ENCODE data around the gene PRRC2A. TPM values are rescaled to one million over a fixed set of nuclear protein-coding genes. Genes with fewer than 3 reads are reported as not detected.
A peak's percentile ranks its signal among the peaks of the same experiment; 100 is the strongest.

Gene PRRC2A
- total RNA-seq, 1 donor from 2014 or later: 81.2 TPM

DNA sequence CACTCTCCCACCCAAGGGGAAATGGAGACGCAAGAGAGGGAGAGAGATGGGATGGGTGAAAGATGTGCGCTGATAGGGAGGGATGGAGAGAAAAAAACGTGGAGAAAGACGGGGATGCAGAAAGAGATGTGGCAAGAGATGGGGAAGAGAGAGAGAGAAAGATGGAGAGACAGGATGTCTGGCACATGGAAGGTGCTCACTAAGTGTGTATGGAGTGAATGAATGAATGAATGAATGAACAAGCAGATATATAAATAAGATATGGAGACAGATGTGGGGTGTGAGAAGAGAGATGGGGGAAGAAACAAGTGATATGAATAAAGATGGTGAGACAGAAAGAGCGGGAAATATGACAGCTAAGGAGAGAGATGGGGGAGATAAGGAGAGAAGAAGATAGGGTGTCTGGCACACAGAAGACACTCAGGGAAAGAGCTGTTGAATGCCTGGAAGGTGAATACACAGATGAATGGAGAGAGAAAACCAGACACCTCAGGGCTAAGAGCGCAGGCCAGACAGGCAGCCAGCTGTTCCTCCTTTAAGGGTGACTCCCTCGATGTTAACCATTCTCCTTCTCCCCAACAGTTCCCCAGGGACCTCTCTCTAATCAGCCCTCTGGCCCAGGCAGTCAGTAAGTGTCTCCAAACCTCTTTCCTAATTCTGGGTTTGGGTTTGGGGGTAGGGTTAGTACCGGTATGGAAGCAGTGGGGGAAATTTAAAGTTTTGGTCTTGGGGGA lies 44.4 kb upstream of the PRRC2A start:
- TF ChIP-seq, protein P1, sequence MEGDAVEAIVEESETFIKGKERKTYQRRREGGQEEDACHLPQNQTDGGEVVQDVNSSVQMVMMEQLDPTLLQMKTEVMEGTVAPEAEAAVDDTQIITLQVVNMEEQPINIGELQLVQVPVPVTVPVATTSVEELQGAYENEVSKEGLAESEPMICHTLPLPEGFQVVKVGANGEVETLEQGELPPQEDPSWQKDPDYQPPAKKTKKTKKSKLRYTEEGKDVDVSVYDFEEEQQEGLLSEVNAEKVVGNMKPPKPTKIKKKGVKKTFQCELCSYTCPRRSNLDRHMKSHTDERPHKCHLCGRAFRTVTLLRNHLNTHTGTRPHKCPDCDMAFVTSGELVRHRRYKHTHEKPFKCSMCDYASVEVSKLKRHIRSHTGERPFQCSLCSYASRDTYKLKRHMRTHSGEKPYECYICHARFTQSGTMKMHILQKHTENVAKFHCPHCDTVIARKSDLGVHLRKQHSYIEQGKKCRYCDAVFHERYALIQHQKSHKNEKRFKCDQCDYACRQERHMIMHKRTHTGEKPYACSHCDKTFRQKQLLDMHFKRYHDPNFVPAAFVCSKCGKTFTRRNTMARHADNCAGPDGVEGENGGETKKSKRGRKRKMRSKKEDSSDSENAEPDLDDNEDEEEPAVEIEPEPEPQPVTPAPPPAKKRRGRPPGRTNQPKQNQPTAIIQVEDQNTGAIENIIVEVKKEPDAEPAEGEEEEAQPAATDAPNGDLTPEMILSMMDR (conservative IDR thresholded peaks at IDR 0.05; ENCODE audit: low read depth, low read length): no peak
- no peak for DNase-seq (ENCODE audit: low read depth)
- H3K4me3 ChIP-seq (ENCODE audit: low read depth, low read length): peak overlapping the region; percentile 36

DNA sequence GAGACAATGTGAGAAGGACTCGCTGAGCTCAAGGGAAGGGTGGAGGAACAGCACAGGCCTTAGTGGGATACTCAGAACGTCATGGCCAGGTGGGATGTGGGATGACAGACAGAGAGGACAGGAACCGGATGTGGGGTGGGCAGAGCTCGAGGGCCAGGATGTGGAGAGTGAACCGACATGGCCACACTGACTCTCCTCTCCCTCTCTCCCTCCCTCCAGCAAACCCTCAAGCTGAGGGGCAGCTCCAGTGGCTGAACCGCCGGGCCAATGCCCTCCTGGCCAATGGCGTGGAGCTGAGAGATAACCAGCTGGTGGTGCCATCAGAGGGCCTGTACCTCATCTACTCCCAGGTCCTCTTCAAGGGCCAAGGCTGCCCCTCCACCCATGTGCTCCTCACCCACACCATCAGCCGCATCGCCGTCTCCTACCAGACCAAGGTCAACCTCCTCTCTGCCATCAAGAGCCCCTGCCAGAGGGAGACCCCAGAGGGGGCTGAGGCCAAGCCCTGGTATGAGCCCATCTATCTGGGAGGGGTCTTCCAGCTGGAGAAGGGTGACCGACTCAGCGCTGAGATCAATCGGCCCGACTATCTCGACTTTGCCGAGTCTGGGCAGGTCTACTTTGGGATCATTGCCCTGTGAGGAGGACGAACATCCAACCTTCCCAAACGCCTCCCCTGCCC lies 43.5 kb upstream of the PRRC2A start:
- no peak for DNase-seq (ENCODE audit: low read depth)
- no peak overlapping the region for H3K4me3 ChIP-seq (ENCODE audit: low read depth, low read length)
- TF ChIP-seq, protein P1 (conservative IDR thresholded peaks at IDR 0.05; ENCODE audit: low read depth, low read length): no peak

DNA sequence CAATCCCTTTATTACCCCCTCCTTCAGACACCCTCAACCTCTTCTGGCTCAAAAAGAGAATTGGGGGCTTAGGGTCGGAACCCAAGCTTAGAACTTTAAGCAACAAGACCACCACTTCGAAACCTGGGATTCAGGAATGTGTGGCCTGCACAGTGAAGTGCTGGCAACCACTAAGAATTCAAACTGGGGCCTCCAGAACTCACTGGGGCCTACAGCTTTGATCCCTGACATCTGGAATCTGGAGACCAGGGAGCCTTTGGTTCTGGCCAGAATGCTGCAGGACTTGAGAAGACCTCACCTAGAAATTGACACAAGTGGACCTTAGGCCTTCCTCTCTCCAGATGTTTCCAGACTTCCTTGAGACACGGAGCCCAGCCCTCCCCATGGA lies 42.9 kb upstream of the PRRC2A start:
- DNase-seq (ENCODE audit: low read depth): no peak
- no peak overlapping the region for H3K4me3 ChIP-seq (ENCODE audit: low read depth, low read length)
- TF ChIP-seq, protein P1 (conservative IDR thresholded peaks at IDR 0.05; ENCODE audit: low read depth, low read length): no peak

DNA sequence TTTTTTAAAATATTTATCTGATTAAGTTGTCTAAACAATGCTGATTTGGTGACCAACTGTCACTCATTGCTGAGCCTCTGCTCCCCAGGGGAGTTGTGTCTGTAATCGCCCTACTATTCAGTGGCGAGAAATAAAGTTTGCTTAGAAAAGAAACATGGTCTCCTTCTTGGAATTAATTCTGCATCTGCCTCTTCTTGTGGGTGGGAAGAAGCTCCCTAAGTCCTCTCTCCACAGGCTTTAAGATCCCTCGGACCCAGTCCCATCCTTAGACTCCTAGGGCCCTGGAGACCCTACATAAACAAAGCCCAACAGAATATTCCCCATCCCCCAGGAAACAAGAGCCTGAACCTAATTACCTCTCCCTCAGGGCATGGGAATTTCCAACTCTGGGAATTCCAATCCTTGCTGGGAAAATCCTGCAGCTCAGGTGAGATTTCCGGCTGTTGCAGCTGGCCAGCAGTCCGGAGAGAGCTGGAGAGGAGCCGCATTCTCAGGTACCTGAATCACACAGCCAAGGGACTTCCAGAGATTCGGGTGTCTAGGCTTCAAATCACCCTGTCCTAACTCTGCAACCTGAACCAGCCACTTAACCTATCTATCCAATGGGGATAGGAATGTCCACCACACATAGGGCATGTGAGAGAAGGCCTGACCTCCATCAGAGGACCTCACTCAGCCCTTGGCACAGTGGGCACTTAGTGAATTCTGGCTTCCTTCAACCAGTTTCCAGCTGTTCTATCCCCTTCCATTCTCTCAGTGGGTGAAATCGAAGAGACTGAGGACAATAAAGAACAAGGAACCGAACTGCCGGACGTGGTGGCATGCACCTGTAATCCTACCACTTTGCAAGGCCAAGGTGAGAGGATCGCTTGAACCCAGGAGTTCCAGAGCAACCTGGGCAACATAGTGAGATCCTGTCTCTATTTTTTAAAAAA lies 42.1 kb upstream of the PRRC2A start:
- TF ChIP-seq, protein P1 (conservative IDR thresholded peaks at IDR 0.05; ENCODE audit: low read depth, low read length): no peak
- no peak overlapping the region for H3K4me3 ChIP-seq (ENCODE audit: low read depth, low read length)
- DNase-seq (ENCODE audit: low read depth): peak; percentile 91

DNA sequence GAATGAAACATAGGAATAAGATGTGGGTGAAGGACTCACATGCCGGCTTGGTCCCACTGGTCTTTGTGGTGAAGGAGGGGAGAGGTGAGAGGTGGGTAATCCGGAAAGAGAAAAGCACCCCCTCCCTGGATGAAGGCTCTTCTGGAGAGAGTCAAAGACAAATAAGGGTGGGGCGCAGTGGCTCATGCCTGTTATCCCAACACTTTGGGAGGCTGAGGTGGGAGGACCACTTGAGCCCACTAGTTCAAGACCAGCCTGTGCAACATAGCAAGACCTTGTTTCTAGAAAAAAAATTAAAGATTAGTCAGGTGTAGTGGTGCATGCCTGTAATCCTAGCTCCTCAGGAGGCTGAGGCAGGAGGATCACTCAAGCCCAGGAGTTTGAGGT lies 41.4 kb upstream of the PRRC2A start:
- no peak overlapping the region for H3K4me3 ChIP-seq (ENCODE audit: low read depth, low read length)
- TF ChIP-seq, protein P1 (conservative IDR thresholded peaks at IDR 0.05; ENCODE audit: low read depth, low read length): no peak
- no peak for DNase-seq (ENCODE audit: low read depth)

DNA sequence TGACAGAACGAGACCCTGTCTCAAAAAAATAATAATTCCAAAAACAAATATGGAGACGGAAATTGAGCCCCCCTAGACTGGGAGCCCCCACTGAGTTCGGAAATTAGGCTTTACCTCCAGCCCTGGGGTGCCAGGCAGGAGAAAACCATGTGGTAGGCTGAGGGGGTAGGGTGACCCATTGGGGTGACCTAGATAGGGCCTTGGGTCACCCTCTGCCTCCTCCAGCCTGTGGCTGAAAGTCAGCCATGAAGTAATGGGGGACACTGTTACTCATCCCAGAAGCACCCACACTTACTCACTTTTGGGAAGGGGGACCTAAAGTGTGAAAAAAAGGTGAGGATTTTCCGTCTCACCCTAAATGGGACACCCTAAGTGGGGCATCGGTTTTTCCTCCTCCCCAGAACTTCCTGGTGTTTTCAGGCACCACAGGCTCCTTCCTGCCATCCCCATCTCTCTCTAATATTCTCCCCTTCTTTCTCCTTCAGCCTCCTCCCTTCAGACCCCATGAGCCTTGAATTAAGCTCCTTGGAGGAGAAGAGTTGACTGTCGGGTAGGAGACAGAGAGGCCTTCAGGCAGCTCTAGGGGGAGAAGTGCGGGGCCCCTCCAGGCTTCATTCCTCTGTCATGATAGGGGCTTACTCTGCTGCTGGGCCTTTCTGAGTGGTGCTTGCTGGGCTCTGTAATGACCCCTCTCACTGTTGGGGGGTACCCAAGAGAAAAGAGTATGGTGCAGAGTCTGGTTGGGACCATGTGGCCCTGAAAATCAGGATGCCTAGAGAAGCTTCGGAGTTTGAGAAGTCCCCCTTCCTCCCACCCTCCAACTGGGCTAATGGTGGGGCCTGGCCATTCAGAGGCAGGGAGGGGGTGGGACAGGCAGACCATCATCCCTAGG lies 40.7 kb upstream of the PRRC2A start:
- H3K4me3 ChIP-seq (ENCODE audit: low read depth, low read length): no peak overlapping the region
- no peak for DNase-seq (ENCODE audit: low read depth)
- TF ChIP-seq, protein P1 (conservative IDR thresholded peaks at IDR 0.05; ENCODE audit: low read depth, low read length): no peak
